Measurements from ENCODE around the gene TMEM154. TPM values are rescaled to one million over a fixed set of nuclear protein-coding genes. Genes with fewer than 3 reads are reported as not detected.

The TMEM154 gene
- polyA plus RNA-seq, 3 donors = 24.7 to 157 (median 117) TPM

GRCh38 chr4:152657657-152658056 is 22.1 kb downstream of the TMEM154 start:
- Histone ChIP-seq H2AFZ (ENCODE audit: insufficient read depth, low read depth, low read length, poor library complexity, severe bottlenecking) (no peak overlapping the region), H3K4me1 (ENCODE audit: control insufficient read depth in 1 of 2, insufficient read depth in 2 of 2, low read length in 2 of 2) (peaks cover 15 to 25% of the 10 kb centered on the region in 2 donors), H3K4me2 (replicated peaks; ENCODE audit: extremely low read depth, low read length, poor library complexity, severe bottlenecking) (no peak overlapping the region), H3K36me3 (replicated peaks in 1 of 2; ENCODE audit: control insufficient read depth in 1 of 2, insufficient read depth in 2 of 2, low read length in 2 of 2) (peaks cover 14 to 63% of the 10 kb centered on the region in 2 donors), H3K79me2 (ENCODE audit: insufficient read depth, low read length) (peaks cover 83% of the 10 kb centered on the region), H3K9ac (ENCODE audit: insufficient read depth, low read length, poor library complexity, severe bottlenecking) (no peak overlapping the region), H4K20me1 (ENCODE audit: insufficient read depth, low read length) (peaks cover 35% of the 10 kb centered on the region), H3K9me3 (replicated peaks in 1 of 2; ENCODE audit: control insufficient read depth in 1 of 2, insufficient read depth in 1 of 2, low read length in 2 of 2) (peaks cover 23 to 24% of the 10 kb centered on the region in 2 donors), H3K27ac (ENCODE audit: low read depth in 1 of 2, low read length in 2 of 2) (no peak overlapping the region), H3K4me3 (replicated peaks in 1 of 3; ENCODE audit: low read depth in 2 of 3, low read length in 3 of 3) (no peak overlapping the region), H3K27me3 (ENCODE audit: control insufficient read depth in 2 of 2, insufficient read depth in 2 of 2, low read length in 2 of 2) (no peaks in the 10 kb centered on the region)
- intact Hi-C loops (cut with micrococcal nuclease) = no loop called here
- peak overlapping the region in 2 of 7 donors; percentile 19 to 28 for H3K27ac Mint-ChIP-seq
- no peak for DNase-seq
- H3K36me3 Mint-ChIP-seq = peaks cover 55 to 72% of the 10 kb centered on the region in 2 donors
- WGBS (ENCODE audit: insufficient coverage) = 100% methylated on average over 2 of the region's 2 CpGs
- no peak overlapping the region for H3K4me3 Mint-ChIP-seq
- H3K4me1 Mint-ChIP-seq = peaks cover 45% of the 10 kb centered on the region
- H3K27me3 Mint-ChIP-seq (ENCODE audit: low read depth in 3 of 3) = no peaks in the 10 kb centered on the region
- no peak for TF ChIP-seq CTCF (IDR thresholded peaks at IDR 0.05)
- H3K9me3 Mint-ChIP-seq = peaks cover 23 to 32% (median 26%) of the 10 kb centered on the region in 7 donors

- Histone ChIP-seq H3K4me3 (replicated peaks in 1 of 3; ENCODE audit: low read depth in 2 of 3, low read length in 3 of 3) (no peak overlapping the region), H3K4me2 (replicated peaks; ENCODE audit: extremely low read depth, low read length, poor library complexity, severe bottlenecking) (no peak overlapping the region), H3K36me3 (replicated peaks in 1 of 2; ENCODE audit: control insufficient read depth in 1 of 2, insufficient read depth in 2 of 2, low read length in 2 of 2) (peaks cover 33 to 80% of the 10 kb centered on the region in 2 donors), H4K20me1 (ENCODE audit: insufficient read depth, low read length) (peaks cover 31% of the 10 kb centered on the region), H3K27me3 (ENCODE audit: control insufficient read depth in 2 of 2, insufficient read depth in 2 of 2, low read length in 2 of 2) (no peaks in the 10 kb centered on the region), H3K9me3 (replicated peaks in 1 of 2; ENCODE audit: control insufficient read depth in 1 of 2, insufficient read depth in 1 of 2, low read length in 2 of 2) (peaks cover 23 to 24% of the 10 kb centered on the region in 2 donors), H3K79me2 (ENCODE audit: insufficient read depth, low read length) (peaks cover 62% of the 10 kb centered on the region), H3K4me1 (ENCODE audit: control insufficient read depth in 1 of 2, insufficient read depth in 2 of 2, low read length in 2 of 2) (peaks cover 0 to 10% of the 10 kb centered on the region in 2 donors), H3K9ac (ENCODE audit: insufficient read depth, low read length, poor library complexity, severe bottlenecking) (no peak overlapping the region), H2AFZ (ENCODE audit: insufficient read depth, low read depth, low read length, poor library complexity, severe bottlenecking) (no peak overlapping the region), H3K27ac (ENCODE audit: low read depth in 1 of 2, low read length in 2 of 2) (peak overlapping the region in 1 of 2 donors; percentile 4)
- Mint-ChIP-seq H3K36me3 (peaks cover 60 to 84% of the 10 kb centered on the region in 2 donors), H3K9me3 (peaks cover 23 to 32% (median 26%) of the 10 kb centered on the region in 7 donors), H3K27ac (peak overlapping the region in 1 of 7 donors; percentile 32), H3K4me1 (peaks cover 25% of the 10 kb centered on the region), H3K4me3 (no peak overlapping the region), H3K27me3 (ENCODE audit: low read depth in 3 of 3) (no peaks in the 10 kb centered on the region)
- intact Hi-C loops (cut with micrococcal nuclease) = no loop called here
- no peak for TF ChIP-seq CTCF (IDR thresholded peaks at IDR 0.05)
- 100% methylated on average over 5 of the region's 7 CpGs for WGBS (ENCODE audit: insufficient coverage)
- no peak for DNase-seq
These were observed 24.3 kb downstream of the TMEM154 start for GRCh38 chr4:152655272-152656129.
